ENCODE data around the gene DUSP21. TPM values are rescaled to one million over a fixed set of nuclear protein-coding genes. Genes with fewer than 3 reads are reported as not detected.

DUSP21 gene
- polyA plus RNA-seq, 1 donor from 2014 or later, result not detected

GRCh38 chrX:44884944-44885343, 41.1 kb downstream of the DUSP21 start:
- no peak overlapping the region for H3K4me2 ChIP-seq (ENCODE audit: low read length)
- H4K20me1 ChIP-seq (ENCODE audit: insufficient read depth), result no peaks in the 10 kb centered on the region
- no peaks in the 10 kb centered on the region for H3K9me3 ChIP-seq (ENCODE audit: low read length)
- no peak overlapping the region for H3K27ac ChIP-seq (ENCODE audit: low read length)
- no peak overlapping the region for H2AFZ ChIP-seq (ENCODE audit: low read depth, low read length)
- H3K9me2 ChIP-seq (ENCODE audit: insufficient read depth, low read length), result no peaks in the 10 kb centered on the region
- H3K79me2 ChIP-seq (replicated peaks; ENCODE audit: insufficient read depth, low read length), result peaks cover 31% of the 10 kb centered on the region
- H3K9ac ChIP-seq (ENCODE audit: low read length), result no peak overlapping the region
- no peaks in the 10 kb centered on the region for H3K27me3 ChIP-seq (ENCODE audit: insufficient read depth, low read depth, low read length)
- no peaks in the 10 kb centered on the region for H3F3A ChIP-seq (ENCODE audit: insufficient read depth, low read length, poor library complexity, severe bottlenecking)
- no peak for TF ChIP-seq REST (IDR thresholded peaks at IDR 0.05; ENCODE audit: borderline replicate concordance)
- no peak for TF ChIP-seq MXI1 (conservative IDR thresholded peaks at IDR 0.05; ENCODE audit: poor library complexity, severe bottlenecking)
- TF ChIP-seq EP300 (conservative IDR thresholded peaks at IDR 0.05; ENCODE audit: poor library complexity, severe bottlenecking), result no peak
- TF ChIP-seq POLR2AphosphoS5 (IDR thresholded peaks at IDR 0.05), result no peak
- TF ChIP-seq TAF1 (IDR thresholded peaks at IDR 0.05; ENCODE audit: low read depth), result no peak
- TF ChIP-seq EZH2 (IDR thresholded peaks at IDR 0.05; ENCODE audit: borderline replicate concordance, insufficient read depth, low read length, poor library complexity, severe bottlenecking), result no peak
- no peak for TF ChIP-seq CTCF (IDR thresholded peaks at IDR 0.05; ENCODE audit: poor library complexity, severe bottlenecking)
- no peak for TF ChIP-seq SMC3 (conservative IDR thresholded peaks at IDR 0.05; ENCODE audit: poor library complexity)
- no peak for TF ChIP-seq RAD21 (conservative IDR thresholded peaks at IDR 0.05)
- no peak overlapping the region for H3K4me3 ChIP-seq (ENCODE audit: low read length)
- H3K36me3 ChIP-seq (ENCODE audit: insufficient read depth, low read length), result no peaks in the 10 kb centered on the region

GRCh38 chrX:44889824-44890223, 46.0 kb downstream of the DUSP21 start:
- Histone ChIP-seq H3K79me2 (replicated peaks; ENCODE audit: insufficient read depth, low read length) (peaks cover 34% of the 10 kb centered on the region), H3K4me2 (ENCODE audit: low read length) (no peak overlapping the region), H3K9me2 (ENCODE audit: insufficient read depth, low read length) (no peaks in the 10 kb centered on the region), H2AFZ (ENCODE audit: low read depth, low read length) (no peak overlapping the region), H3K27ac (ENCODE audit: low read length) (no peak overlapping the region), H3F3A (ENCODE audit: insufficient read depth, low read length, poor library complexity, severe bottlenecking) (no peaks in the 10 kb centered on the region), H4K20me1 (ENCODE audit: insufficient read depth) (no peaks in the 10 kb centered on the region), H3K27me3 (ENCODE audit: insufficient read depth, low read depth, low read length) (no peaks in the 10 kb centered on the region), H3K9ac (ENCODE audit: low read length) (no peak overlapping the region), H3K36me3 (ENCODE audit: insufficient read depth, low read length) (no peaks in the 10 kb centered on the region), H3K4me3 (ENCODE audit: low read length) (no peak overlapping the region), H3K9me3 (ENCODE audit: low read length) (no peaks in the 10 kb centered on the region)
- TF ChIP-seq MXI1 (conservative IDR thresholded peaks at IDR 0.05; ENCODE audit: poor library complexity, severe bottlenecking), result no peak
- TF ChIP-seq SMC3 (conservative IDR thresholded peaks at IDR 0.05; ENCODE audit: poor library complexity), result no peak
- no peak for TF ChIP-seq RAD21 (conservative IDR thresholded peaks at IDR 0.05)
- TF ChIP-seq POLR2AphosphoS5 (IDR thresholded peaks at IDR 0.05), result no peak
- no peak for TF ChIP-seq TAF1 (IDR thresholded peaks at IDR 0.05; ENCODE audit: low read depth)
- TF ChIP-seq EZH2 (IDR thresholded peaks at IDR 0.05; ENCODE audit: borderline replicate concordance, insufficient read depth, low read length, poor library complexity, severe bottlenecking), result no peak
- no peak for TF ChIP-seq EP300 (conservative IDR thresholded peaks at IDR 0.05; ENCODE audit: poor library complexity, severe bottlenecking)
- TF ChIP-seq REST (IDR thresholded peaks at IDR 0.05; ENCODE audit: borderline replicate concordance), result no peak
